HEK293T (cell line): ENCODE results near the gene ZNF43.

Experiments
- BHLHE40 ChIP-seq: fragments of 450-650 bp; IDR thresholded peaks from 2 replicates; pipeline ENCODE4 v1.6.1; 2016; ENCODE audit warnings: mild to moderate bottlenecking, moderate library complexity, borderline replicate concordance
- FOXA1 ChIP-seq: fragments of 450-650 bp; IDR thresholded peaks from 2 replicates; pipeline ENCODE4 v1.6.1; 2016; ENCODE audit warnings: mild to moderate bottlenecking
- FOXK2 ChIP-seq: fragments of 450-650 bp; IDR thresholded peaks from 2 replicates; pipeline ENCODE4 v1.6.1; 2016; ENCODE audit warnings: mild to moderate bottlenecking
- LEF1 ChIP-seq: fragments of 450-650 bp; IDR thresholded peaks from 2 replicates; pipeline ENCODE4 v1.6.1; 2017; ENCODE audit warnings: mild to moderate bottlenecking, borderline replicate concordance
- ZNF384 ChIP-seq: fragments of 450-650 bp; IDR thresholded peaks from 2 replicates; pipeline ENCODE4 v1.6.1; 2016

- TF ChIP-seq BHLHE40 (no peak), ZNF384 (no peak), FOXK2 (no peak), FOXA1 (no peak), LEF1 (no peak)
These were observed 4.0 kb upstream of the ZNF43 start for GRCh38 chr19:21839976-21840375.
